Mesendoderm (in vitro differentiated cells): ENCODE measurements around the gene ACER2.
A peak's percentile ranks its signal among the peaks of the same experiment; 100 is the strongest.

Source experiments
- DNase-seq: peaks from one replicate; pipeline ENCODE4 v3.0.0; 2013
- H2AK5ac ChIP-seq: 2 replicates; pipeline ENCODE4 v1.6.1; 2013; ENCODE audit warnings: low read length, inconsistent platforms
- H2BK120ac ChIP-seq: 2 replicates; pipeline ENCODE4 v1.6.1; 2013; ENCODE audit warnings: low read depth, mild to moderate bottlenecking, low read length, moderate library complexity, mixed read lengths
- H2BK15ac ChIP-seq: replicated peaks from 2 replicates; pipeline ENCODE4 v1.6.1; 2013; ENCODE audit warnings: low read depth, mild to moderate bottlenecking, moderate library complexity
- H2BK5ac ChIP-seq: 2 replicates; pipeline ENCODE4 v1.6.1; 2013; ENCODE audit warnings: low read length, inconsistent platforms
- H3K18ac ChIP-seq: 2 replicates; pipeline ENCODE4 v1.6.1; 2013; ENCODE audit warnings: mild to moderate bottlenecking, low read length, mixed read lengths
- H3K23ac ChIP-seq: one replicate; pipeline ENCODE4 v1.6.1; 2013; ENCODE audit warnings: low read length
- H3K27ac ChIP-seq: 2 replicates; pipeline ENCODE4 v1.5.1; 2013; ENCODE audit warnings: low read depth, mild to moderate bottlenecking, inconsistent platforms, low read length, moderate library complexity
- H3K27me3 ChIP-seq: 2 replicates; pipeline ENCODE4 v1.6.1; 2013; ENCODE audit warnings: low read length, control low read depth, mild to moderate bottlenecking, inconsistent platforms; ENCODE audit not compliant: insufficient read depth, poor library complexity
- H3K36me3 ChIP-seq: 2 replicates; pipeline ENCODE4 v1.6.1; 2013; ENCODE audit warnings: low read length, inconsistent platforms; ENCODE audit not compliant: control insufficient read depth, insufficient read depth
- H3K4ac ChIP-seq: one replicate; pipeline ENCODE4 v1.6.1; 2013; ENCODE audit warnings: low read depth, mild to moderate bottlenecking, low read length, moderate library complexity
- H3K4me1 ChIP-seq: 2 replicates; pipeline ENCODE4 v1.6.1; 2013; ENCODE audit warnings: low read depth, low read length, inconsistent platforms; ENCODE audit not compliant: control insufficient read depth
- H3K4me2 ChIP-seq: 2 replicates; pipeline ENCODE4 v1.6.1; 2013; ENCODE audit warnings: low read length
- H3K4me3 ChIP-seq: 2 replicates; pipeline ENCODE4 v1.5.1; 2013; ENCODE audit warnings: mild to moderate bottlenecking, low read length
- H3K56ac ChIP-seq: one replicate; pipeline ENCODE4 v1.6.1; 2013; ENCODE audit warnings: low read length
- H3K79me1 ChIP-seq: 2 replicates; pipeline ENCODE4 v1.6.1; 2013; ENCODE audit warnings: low read length, inconsistent platforms
- H3K79me2 ChIP-seq: 2 replicates; pipeline ENCODE4 v1.6.1; 2013; ENCODE audit warnings: mild to moderate bottlenecking, low read length; ENCODE audit not compliant: control insufficient read depth, insufficient read depth
- H3K9ac ChIP-seq: 2 replicates; pipeline ENCODE4 v1.6.1; 2013; ENCODE audit warnings: low read length, inconsistent platforms
- H4K5ac ChIP-seq: one replicate; pipeline ENCODE4 v1.6.1; 2013; ENCODE audit warnings: low read length
- H4K8ac ChIP-seq: one replicate; pipeline ENCODE4 v1.6.1; 2013; ENCODE audit warnings: low read depth, mild to moderate bottlenecking, control low read depth, low read length, moderate library complexity
- WGBS: extraction: QIAGEN DNeasy Blood & Tissue Kit; methylation state at CpG from one replicate; pipeline ENCODE4 v1.1.7; 2013; ENCODE audit warnings: low lambda C conversion rate, missing lambda C conversion rate; ENCODE audit not compliant: insufficient coverage; ENCODE audit errors: extremely low coverage; 5-methylcytosine and 5-hydroxymethylcytosine counted together

The ACER2 gene

GRCh38 chr9:19376931-19377330 lies 31.9 kb upstream of the ACER2 start:
- no peak overlapping the region for H3K4me3 ChIP-seq
- H4K8ac ChIP-seq = no peak overlapping the region
- H3K4ac ChIP-seq = no peak overlapping the region
- whole genome bisulfite sequencing = no CpG with 5 or more reads among the region's 2 CpGs
- no peaks in the 10 kb centered on the region for H3K4me1 ChIP-seq
- peak overlapping the region; percentile 42 for H3K9ac ChIP-seq
- no peak overlapping the region for H2BK15ac ChIP-seq
- H3K27me3 ChIP-seq = no peaks in the 10 kb centered on the region
- H4K5ac ChIP-seq = no peak overlapping the region
- no peak overlapping the region for H3K18ac ChIP-seq
- H2AK5ac ChIP-seq = no peak overlapping the region
- no peak overlapping the region for H3K27ac ChIP-seq
- H3K56ac ChIP-seq = peak overlapping the region; percentile 35
- H3K23ac ChIP-seq = no peak overlapping the region
- no peak for DNase-seq
- peaks cover 16% of the 10 kb centered on the region for H3K36me3 ChIP-seq
- no peak overlapping the region for H2BK5ac ChIP-seq
- no peak overlapping the region for H2BK120ac ChIP-seq
- peaks cover 27% of the 10 kb centered on the region for H3K79me2 ChIP-seq
- H3K79me1 ChIP-seq = peaks cover 2% of the 10 kb centered on the region
- H3K4me2 ChIP-seq = peak overlapping the region; percentile 48

- Histone ChIP-seq H3K36me3 (peaks cover 16% of the 10 kb centered on the region), H3K27ac (no peak overlapping the region)
Measured at GRCh38 chr9:19378164-19378563, 30.6 kb upstream of the ACER2 start.

GRCh38 chr9:19378647-19379046 lies 30.2 kb upstream of the ACER2 start:
- Histone ChIP-seq H3K23ac (no peak overlapping the region), H3K79me2 (peaks cover 27% of the 10 kb centered on the region), H3K27me3 (no peaks in the 10 kb centered on the region), H2BK120ac (no peak overlapping the region), H3K18ac (no peak overlapping the region), H4K8ac (no peak overlapping the region), H2BK5ac (no peak overlapping the region), H2BK15ac (no peak overlapping the region), H3K56ac (peak overlapping the region; percentile 80), H3K4me3 (peak overlapping the region; percentile 80), H4K5ac (no peak overlapping the region), H3K27ac (no peak overlapping the region), H3K4ac (no peak overlapping the region), H3K4me1 (no peaks in the 10 kb centered on the region), H3K4me2 (peak overlapping the region; percentile 47), H3K36me3 (peaks cover 16% of the 10 kb centered on the region), H3K79me1 (peaks cover 2% of the 10 kb centered on the region), H3K9ac (peak overlapping the region; percentile 94), H2AK5ac (no peak overlapping the region)
- DNase-seq = no peak
- whole genome bisulfite sequencing = no CpG with 5 or more reads among the region's 7 CpGs

More at GRCh38 chr9:19378164-19378563, 30.6 kb upstream of the ACER2 start:
- no peak overlapping the region for H2BK5ac ChIP-seq
- H3K18ac ChIP-seq = no peak overlapping the region
- H3K4ac ChIP-seq = no peak overlapping the region
- H3K23ac ChIP-seq = no peak overlapping the region
- H3K4me2 ChIP-seq = peak overlapping the region; percentile 47
- H4K5ac ChIP-seq = no peak overlapping the region
- no peak overlapping the region for H2BK15ac ChIP-seq
- no CpG with 5 or more reads among the region's 4 CpGs for WGBS
- no peak for DNase-seq
- no peaks in the 10 kb centered on the region for H3K27me3 ChIP-seq
- H2BK120ac ChIP-seq = no peak overlapping the region
- peak overlapping the region; percentile 80 for H3K56ac ChIP-seq
- H3K79me2 ChIP-seq = peaks cover 27% of the 10 kb centered on the region
- H3K79me1 ChIP-seq = peaks cover 2% of the 10 kb centered on the region
- no peak overlapping the region for H2AK5ac ChIP-seq
- no peaks in the 10 kb centered on the region for H3K4me1 ChIP-seq
- peak overlapping the region; percentile 94 for H3K9ac ChIP-seq
- H4K8ac ChIP-seq = no peak overlapping the region
- peak overlapping the region; percentile 80 for H3K4me3 ChIP-seq

GRCh38 chr9:19379283-19379682 lies 29.5 kb upstream of the ACER2 start:
- H3K79me2 ChIP-seq = peaks cover 27% of the 10 kb centered on the region
- no peak overlapping the region for H2BK5ac ChIP-seq
- peak overlapping the region; percentile 18 for H3K27ac ChIP-seq
- H3K4me1 ChIP-seq = no peaks in the 10 kb centered on the region
- H3K18ac ChIP-seq = peak overlapping the region; percentile 97
- peak overlapping the region; percentile 94 for H3K9ac ChIP-seq
- H3K79me1 ChIP-seq = peaks cover 2% of the 10 kb centered on the region
- DNase-seq = peak; percentile 8
- no CpG with 5 or more reads among the region's 12 CpGs for WGBS
- H4K8ac ChIP-seq = no peak overlapping the region
- H3K27me3 ChIP-seq = no peaks in the 10 kb centered on the region
- H2AK5ac ChIP-seq = no peak overlapping the region
- H2BK120ac ChIP-seq = no peak overlapping the region
- H3K36me3 ChIP-seq = peaks cover 16% of the 10 kb centered on the region
- no peak overlapping the region for H4K5ac ChIP-seq
- H2BK15ac ChIP-seq = no peak overlapping the region
- no peak overlapping the region for H3K23ac ChIP-seq
- peak overlapping the region; percentile 73 for H3K4ac ChIP-seq
- peak overlapping the region; percentile 47 for H3K4me2 ChIP-seq
- H3K4me3 ChIP-seq = peak overlapping the region; percentile 80
- H3K56ac ChIP-seq = peak overlapping the region; percentile 91

- Histone ChIP-seq H2BK15ac (no peak overlapping the region), H3K4ac (peak overlapping the region; percentile 77), H2BK120ac (peak overlapping the region; percentile 18), H4K8ac (no peak overlapping the region), H3K23ac (no peak overlapping the region), H3K9ac (peak overlapping the region; percentile 94), H3K56ac (peak overlapping the region; percentile 91), H3K18ac (peak overlapping the region; percentile 97), H3K36me3 (peaks cover 13% of the 10 kb centered on the region), H3K4me1 (no peaks in the 10 kb centered on the region), H4K5ac (no peak overlapping the region), H3K79me2 (peaks cover 27% of the 10 kb centered on the region), H2BK5ac (peak overlapping the region; percentile 16), H3K27me3 (no peaks in the 10 kb centered on the region), H3K4me3 (peak overlapping the region; percentile 80), H3K27ac (peak overlapping the region; percentile 18), H3K79me1 (peaks cover 2% of the 10 kb centered on the region), H2AK5ac (no peak overlapping the region), H3K4me2 (peak overlapping the region; percentile 47)
- no peak for DNase-seq
- WGBS = no CpG with 5 or more reads among the region's 30 CpGs
Measured at GRCh38 chr9:19379697-19380046, 29.1 kb upstream of the ACER2 start.

GRCh38 chr9:19380826-19381075 lies 28.1 kb upstream of the ACER2 start:
- Histone ChIP-seq H3K4ac (no peak overlapping the region), H2AK5ac (no peak overlapping the region), H3K18ac (peak overlapping the region; percentile 1), H3K4me1 (no peaks in the 10 kb centered on the region), H3K4me2 (peak overlapping the region; percentile 4), H3K79me2 (peaks cover 27% of the 10 kb centered on the region), H2BK5ac (no peak overlapping the region), H2BK15ac (no peak overlapping the region), H2BK120ac (no peak overlapping the region), H3K79me1 (peaks cover 2% of the 10 kb centered on the region), H3K36me3 (peaks cover 10% of the 10 kb centered on the region), H3K4me3 (peak overlapping the region; percentile 88), H3K27ac (no peak overlapping the region), H3K23ac (no peak overlapping the region), H4K5ac (no peak overlapping the region), H3K27me3 (no peaks in the 10 kb centered on the region), H3K56ac (peak overlapping the region; percentile 96), H4K8ac (peak overlapping the region; percentile 58), H3K9ac (peak overlapping the region; percentile 89)
- WGBS = no CpG with 5 or more reads among the region's 6 CpGs
- no peak for DNase-seq
